C4-2B (cell line): ENCODE results near the gene MCCC2.
"Not testable (repeated sequence)": the region's sequence is repeated elsewhere in the genome, so short reads cannot be mapped to it uniquely, and the experiment has no call there.

ENCODE experiments used
- H3K27ac ChIP-seq: fragments of 450-650 bp; 2 replicates; pipeline ENCODE4 v1.5.1; 2017
- ZFX ChIP-seq: fragments of 450-650 bp; IDR thresholded peaks from 2 replicates; pipeline ENCODE4 v1.6.1; 2017
- TF ChIP-seq, protein P1 (sequence below): fragments of 450-650 bp; conservative IDR thresholded peaks from 2 replicates; pipeline ENCODE4 v1.5.1; 2017; ENCODE audit warnings: mild to moderate bottlenecking

Gene MCCC2

DNA sequence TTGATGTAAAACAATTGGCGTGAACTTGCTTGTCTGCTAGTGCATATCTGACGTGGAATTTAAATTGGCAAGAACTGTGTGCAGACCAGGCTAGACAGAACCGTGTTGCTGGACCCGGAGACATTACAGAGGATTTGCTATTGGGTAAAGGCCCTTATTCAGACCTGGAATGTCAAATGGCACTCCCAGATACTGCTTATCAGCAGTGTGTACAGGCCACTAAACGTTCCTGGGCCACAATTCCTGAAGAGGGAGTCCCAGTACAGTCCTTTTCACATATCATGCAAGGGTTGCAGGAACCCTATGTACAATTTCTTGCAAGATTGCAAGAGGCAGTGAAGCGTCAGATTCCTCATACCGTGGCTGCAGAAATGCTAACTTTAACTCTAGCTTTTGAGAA lies 13.5 kb upstream of the MCCC2 start:
- TF ChIP-seq, protein P1, sequence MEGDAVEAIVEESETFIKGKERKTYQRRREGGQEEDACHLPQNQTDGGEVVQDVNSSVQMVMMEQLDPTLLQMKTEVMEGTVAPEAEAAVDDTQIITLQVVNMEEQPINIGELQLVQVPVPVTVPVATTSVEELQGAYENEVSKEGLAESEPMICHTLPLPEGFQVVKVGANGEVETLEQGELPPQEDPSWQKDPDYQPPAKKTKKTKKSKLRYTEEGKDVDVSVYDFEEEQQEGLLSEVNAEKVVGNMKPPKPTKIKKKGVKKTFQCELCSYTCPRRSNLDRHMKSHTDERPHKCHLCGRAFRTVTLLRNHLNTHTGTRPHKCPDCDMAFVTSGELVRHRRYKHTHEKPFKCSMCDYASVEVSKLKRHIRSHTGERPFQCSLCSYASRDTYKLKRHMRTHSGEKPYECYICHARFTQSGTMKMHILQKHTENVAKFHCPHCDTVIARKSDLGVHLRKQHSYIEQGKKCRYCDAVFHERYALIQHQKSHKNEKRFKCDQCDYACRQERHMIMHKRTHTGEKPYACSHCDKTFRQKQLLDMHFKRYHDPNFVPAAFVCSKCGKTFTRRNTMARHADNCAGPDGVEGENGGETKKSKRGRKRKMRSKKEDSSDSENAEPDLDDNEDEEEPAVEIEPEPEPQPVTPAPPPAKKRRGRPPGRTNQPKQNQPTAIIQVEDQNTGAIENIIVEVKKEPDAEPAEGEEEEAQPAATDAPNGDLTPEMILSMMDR, result no peak
- no peak for TF ChIP-seq ZFX
- H3K27ac ChIP-seq, result no peak overlapping the region

DNA sequence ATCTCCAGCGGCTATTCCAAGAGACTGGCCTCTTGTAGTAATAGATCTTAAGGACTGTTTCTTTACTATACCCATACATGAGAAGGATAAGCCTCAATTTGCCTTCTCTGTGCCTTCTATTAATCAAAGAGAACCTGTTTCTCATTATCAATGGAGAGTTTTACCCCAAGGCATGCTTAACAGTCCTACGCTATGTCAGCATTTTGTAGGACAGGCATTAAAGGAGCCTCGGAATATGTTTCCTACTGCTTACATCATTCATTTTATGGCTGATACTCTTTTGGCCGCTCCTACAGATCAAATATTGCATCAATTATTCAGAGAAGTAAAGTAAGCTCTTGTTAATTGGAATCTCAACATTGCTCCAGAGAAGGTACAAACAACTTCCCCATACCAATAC lies 11.6 kb upstream of the MCCC2 start:
- H3K27ac ChIP-seq, result not testable (repeated sequence)

DNA sequence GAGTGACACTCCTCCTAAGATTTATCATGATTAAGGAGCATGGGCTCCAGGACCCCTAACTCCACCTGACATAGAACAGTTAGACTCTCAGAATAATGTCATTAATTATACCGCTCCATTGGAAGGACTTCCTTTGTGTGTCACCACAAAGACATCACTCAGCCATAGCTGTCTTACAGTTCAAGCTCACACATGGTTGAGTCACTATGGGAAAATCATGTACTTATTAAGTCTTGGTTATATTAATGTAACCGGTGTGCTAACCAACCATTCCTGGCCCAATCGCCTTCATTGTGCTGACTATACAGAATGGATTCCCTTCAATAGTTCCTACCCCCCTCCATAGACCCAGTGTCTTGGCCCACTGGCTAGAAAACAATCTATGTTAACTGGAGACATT lies 10.9 kb upstream of the MCCC2 start:
- no peak overlapping the region for H3K27ac ChIP-seq
- TF ChIP-seq ZFX, result no peak
- TF ChIP-seq, protein P1, result no peak

DNA sequence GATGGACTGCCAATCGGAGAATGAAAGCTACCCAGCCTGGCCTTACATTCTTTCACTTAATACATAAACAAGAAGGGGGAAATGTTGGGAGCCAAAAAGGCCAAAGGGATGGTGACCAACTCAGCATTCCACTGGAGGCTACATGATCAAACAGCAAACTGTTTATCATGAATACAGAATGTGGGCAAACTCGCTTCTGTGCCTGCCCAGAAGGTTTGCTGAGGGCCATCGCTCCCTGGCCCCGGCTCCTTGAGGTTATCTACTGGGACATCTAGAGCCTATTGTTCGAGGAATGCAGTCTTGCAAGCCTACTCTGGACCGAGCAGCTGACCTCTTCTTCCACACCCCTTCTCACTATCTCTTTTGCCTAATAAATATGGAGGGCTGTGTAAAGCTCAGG lies 9.3 kb upstream of the MCCC2 start:
- peak overlapping the region; percentile 44 for H3K27ac ChIP-seq

DNA sequence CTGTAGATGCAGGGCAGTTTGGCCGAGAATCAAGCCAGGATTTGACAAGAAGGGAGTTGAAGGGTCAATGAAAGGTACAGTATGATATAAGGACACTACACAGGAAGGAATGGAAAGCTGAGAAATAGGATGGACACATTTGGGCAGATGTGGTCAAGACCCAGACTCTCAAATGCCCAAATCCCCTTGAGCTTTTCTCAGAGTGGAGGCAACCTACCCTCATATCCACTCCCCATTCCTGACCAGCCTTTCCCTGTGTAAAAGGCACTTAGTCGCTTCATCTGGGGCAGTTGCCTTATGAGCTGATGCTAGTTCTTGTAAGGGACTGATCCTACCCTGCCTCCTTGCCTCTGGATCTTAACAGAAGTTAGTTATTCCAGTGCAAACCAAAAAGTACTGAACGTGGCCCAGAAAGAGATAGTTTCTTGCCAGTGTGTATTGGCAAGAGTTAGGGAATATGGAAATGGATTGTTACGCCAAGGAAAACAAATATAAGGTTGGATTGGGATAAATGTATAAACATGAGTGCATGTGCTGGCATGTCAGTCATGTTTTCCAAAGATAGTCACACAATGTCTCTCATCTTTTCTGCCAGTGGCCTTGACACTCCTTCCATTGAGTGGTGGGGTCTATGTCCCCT lies 4.1 kb upstream of the MCCC2 start:
- peak overlapping the region; percentile 99 for H3K27ac ChIP-seq
- no peak for TF ChIP-seq ZFX
- TF ChIP-seq, protein P1, result no peak

DNA sequence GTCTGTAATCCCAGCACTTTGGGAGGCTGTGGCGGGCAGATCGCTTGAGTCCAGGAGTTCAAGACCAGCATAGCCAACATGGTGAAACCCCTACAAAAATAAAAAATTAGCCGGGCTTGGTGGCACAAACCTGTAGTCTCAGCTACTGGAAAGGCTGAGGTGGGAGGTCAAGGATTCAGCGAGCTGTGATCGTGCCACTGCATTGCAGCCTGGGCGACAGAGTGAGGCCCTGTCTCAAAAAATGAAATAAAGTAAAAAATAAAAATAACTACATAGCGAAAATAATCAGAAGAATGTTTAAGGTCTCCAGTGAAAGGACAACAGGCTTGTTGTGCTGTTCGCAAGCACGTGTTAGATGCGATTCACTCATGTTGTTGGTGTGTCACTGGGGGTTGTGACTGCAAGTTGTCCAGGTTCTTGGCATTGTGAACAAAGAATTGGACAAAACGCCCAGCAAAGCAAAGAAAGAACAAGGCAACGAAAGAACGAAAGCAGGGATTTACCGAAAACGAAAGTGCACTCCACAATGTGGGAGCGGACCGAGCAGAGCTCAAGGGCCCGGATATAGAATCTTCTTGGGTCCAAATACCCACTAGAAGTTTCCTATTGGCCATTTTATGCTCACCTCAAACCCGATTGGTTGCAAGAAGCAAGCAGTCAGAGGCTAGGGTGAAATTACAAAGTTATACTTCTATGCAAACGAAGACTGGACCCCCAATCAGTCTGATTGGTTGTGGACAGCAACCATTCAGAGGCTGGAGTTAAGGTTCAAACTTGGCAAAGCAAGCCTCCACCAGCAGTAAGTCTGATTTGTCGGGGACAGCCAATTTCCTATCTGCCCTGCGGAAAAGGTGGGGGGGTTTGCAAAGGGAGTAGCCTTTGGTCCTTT lies 844 bp upstream of the MCCC2 start:
- peak overlapping the region; percentile 20 for H3K27ac ChIP-seq
- TF ChIP-seq, protein P1, result no peak
- no peak for TF ChIP-seq ZFX

DNA sequence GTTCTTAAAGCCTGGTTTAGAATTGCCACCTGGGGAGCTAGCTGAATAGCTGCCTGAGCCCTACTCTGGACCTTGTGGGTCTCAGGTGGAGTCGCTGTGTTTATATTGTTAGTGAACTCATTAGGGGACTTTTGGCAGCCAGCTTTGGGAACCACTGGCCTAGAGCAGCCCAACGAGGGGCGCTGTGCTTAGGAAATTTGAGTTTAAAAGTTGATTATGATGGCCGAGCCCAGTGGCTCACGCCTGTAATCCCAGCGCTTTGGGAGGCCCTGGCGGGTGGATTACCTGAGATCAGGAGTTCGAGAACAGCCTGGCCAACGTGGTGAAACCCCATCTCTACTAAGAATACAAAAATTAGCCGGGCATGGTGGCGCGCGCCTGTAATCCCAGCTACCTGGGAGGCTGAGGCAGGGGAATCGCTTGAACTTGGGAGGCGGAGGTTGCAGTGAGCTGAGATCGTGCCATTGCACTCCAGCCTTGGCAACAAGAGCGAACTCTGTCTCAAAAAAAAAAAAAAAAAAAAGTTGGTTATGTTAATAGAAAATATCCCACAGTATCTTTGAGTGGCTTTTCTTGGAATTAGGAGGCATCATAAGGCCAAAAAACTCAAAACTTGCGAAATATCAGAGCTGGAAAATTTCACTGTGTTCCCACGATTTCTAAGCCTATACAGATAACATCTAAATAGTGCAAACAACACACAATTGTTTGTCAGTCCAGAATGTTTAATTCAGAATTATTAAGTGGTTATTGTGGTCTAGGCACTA lies 809 bp downstream of the MCCC2 start:
- TF ChIP-seq, protein P1, result no peak
- no peak for TF ChIP-seq ZFX
- peak overlapping the region; percentile 20 for H3K27ac ChIP-seq

DNA sequence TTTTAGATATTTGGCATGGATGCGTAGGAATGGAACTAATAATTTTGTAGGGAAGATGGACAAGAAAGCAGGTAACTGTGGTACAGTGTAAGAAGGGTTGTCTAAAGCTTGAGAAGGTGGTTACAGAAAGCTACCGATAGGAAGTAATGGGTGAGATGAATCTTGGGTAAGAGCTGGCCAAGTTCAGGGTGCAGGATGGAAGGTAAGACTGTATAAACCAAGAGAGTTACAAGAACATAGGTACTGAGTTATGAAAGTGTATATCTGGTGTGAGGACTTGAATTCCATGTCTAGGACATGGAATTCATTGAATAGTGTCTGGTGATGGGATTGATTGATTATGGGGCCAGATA lies 1.4 kb downstream of the MCCC2 start:
- H3K27ac ChIP-seq, result no peak overlapping the region

More for the DNA sequence above, 1.4 kb downstream of the MCCC2 start:
- TF ChIP-seq, protein P1, result no peak
- TF ChIP-seq ZFX, result no peak
